Esophagus squamous epithelium (tissue), 5 donors: ENCODE results near the gene CDH8. TPM values are rescaled to one million over a fixed set of nuclear protein-coding genes. Genes with fewer than 3 reads are reported as not detected.
"Not testable (repeated sequence)": the region's sequence is repeated elsewhere in the genome, so short reads cannot be mapped to it uniquely, and the experiment has no call there.

Source experiments
- DNase-seq: peaks from one replicate; lab custom pipeline; 2025; lab: John Stamatoyannopoulos, UW
- H3K27ac ChIP-seq, 4 donors: fragments of 200-600 bp; sonication (generic); one replicate each; pipeline ENCODE4 v1.5.1; 2016 to 2019; ENCODE audit warnings: mild to moderate bottlenecking in 1 of 4
- H3K27me3 ChIP-seq, 4 donors: fragments of 200-600 bp; sonication (generic); 1 replicate in 3 of 4; 2 replicates in 1 of 4; pipeline versions ENCODE4 v1.5.1 to v1.6.0; 2017 to 2021; ENCODE audit warnings: antibody characterized with exemption in 1 of 4
- H3K36me3 ChIP-seq, 3 donors: fragments of 200-600 bp; sonication (generic); one replicate each; pipeline ENCODE4 v1.5.1; 2016 to 2019
- H3K4me1 ChIP-seq, 3 donors: fragments of 200-600 bp; sonication (generic); one replicate each; pipeline ENCODE4 v1.5.1; 2017 to 2019
- H3K4me3 ChIP-seq, 4 donors: fragments of 200-600 bp; sonication (generic); 1 replicate in 3 of 4; 2 replicates in 1 of 4; pipeline ENCODE4 v1.5.1; 2016 to 2019; ENCODE audit warnings: mild to moderate bottlenecking in 2 of 4, moderate library complexity in 1 of 4
- H3K9me3 ChIP-seq, 3 donors: fragments of 200-600 bp; sonication (generic); one replicate each; pipeline ENCODE4 v1.5.1; 2016 to 2019
- POLR2A ChIP-seq, 4 donors: fragments of 450-650 bp; IDR thresholded peaks; one replicate each; pipeline ENCODE4 v1.6.1; 2017; ENCODE audit warnings: antibody characterized with exemption in 4 of 4, mild to moderate bottlenecking in 4 of 4, moderate library complexity in 3 of 4
- WGBS, 2 donors: methylation state at CpG; one replicate each; pipeline ENCODE4 v1.1.5; 2018; 5-methylcytosine and 5-hydroxymethylcytosine counted together
- intact Hi-C: fragments of 100-400 bp; cut with DNase I; formaldehyde crosslinking; loops from one replicate; pipeline ENCODE4 v1.15.0; 2022
- total RNA-seq, 4 donors: library from RNA; depleted of rRNA; stranded (reverse); fragments of >200 nt; gene quantifications; one replicate each; pipeline ENCODE4 v1.1.0, GENCODE V29; 2016
- TF ChIP-seq, protein P1 (sequence below), 6 experiments: fragments of 450-650 bp in 4 of 6; fragments of 200-600 bp in 2 of 6; sonication (generic) in 2 of 6; IDR thresholded peaks; one replicate each; pipeline ENCODE4 v1.5.1; 2016 to 2019; ENCODE audit warnings: antibody characterized with exemption in 6 of 6, mild to moderate bottlenecking in 4 of 6, moderate library complexity in 4 of 6
- donor health status: DM: yes; HTN: yes; CAD: no.

CDH8 gene
- total RNA-seq, 4 donors from 2014 or later = 0.27 to 1.8 (median 0.81) TPM

DNA sequence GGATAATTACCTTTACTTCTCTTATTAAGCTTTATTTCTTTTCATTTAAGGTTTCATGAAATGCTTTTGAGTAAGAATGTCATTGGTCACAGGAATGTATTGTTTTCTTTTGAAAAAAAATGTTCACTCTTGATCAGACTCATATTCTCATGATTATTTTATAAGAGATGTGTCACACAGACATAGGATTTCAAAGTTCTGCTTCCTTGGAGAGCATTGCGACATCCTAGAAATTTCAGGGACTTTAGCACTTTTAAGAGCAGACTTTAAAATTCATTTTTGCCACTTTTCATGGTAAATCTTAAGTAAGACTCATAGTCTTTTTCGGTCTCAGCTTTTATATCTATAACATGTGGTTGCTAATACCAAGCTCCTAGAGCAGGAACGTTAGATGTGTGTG lies 314.7 kb downstream of the CDH8 start:
- no peak overlapping the region for H3K4me3 ChIP-seq
- H3K4me1 ChIP-seq = no peaks in the 10 kb centered on the region
- intact Hi-C loops = no loop called here
- TF ChIP-seq POLR2A (IDR thresholded peaks at IDR 0.05) = no peak
- TF ChIP-seq, protein P1, sequence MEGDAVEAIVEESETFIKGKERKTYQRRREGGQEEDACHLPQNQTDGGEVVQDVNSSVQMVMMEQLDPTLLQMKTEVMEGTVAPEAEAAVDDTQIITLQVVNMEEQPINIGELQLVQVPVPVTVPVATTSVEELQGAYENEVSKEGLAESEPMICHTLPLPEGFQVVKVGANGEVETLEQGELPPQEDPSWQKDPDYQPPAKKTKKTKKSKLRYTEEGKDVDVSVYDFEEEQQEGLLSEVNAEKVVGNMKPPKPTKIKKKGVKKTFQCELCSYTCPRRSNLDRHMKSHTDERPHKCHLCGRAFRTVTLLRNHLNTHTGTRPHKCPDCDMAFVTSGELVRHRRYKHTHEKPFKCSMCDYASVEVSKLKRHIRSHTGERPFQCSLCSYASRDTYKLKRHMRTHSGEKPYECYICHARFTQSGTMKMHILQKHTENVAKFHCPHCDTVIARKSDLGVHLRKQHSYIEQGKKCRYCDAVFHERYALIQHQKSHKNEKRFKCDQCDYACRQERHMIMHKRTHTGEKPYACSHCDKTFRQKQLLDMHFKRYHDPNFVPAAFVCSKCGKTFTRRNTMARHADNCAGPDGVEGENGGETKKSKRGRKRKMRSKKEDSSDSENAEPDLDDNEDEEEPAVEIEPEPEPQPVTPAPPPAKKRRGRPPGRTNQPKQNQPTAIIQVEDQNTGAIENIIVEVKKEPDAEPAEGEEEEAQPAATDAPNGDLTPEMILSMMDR (IDR thresholded peaks at IDR 0.05) = no peak
- 44 to 58% methylated on average over 3 of the region's 3 CpGs for WGBS, 2 donors
- no peak for DNase-seq
- H3K9me3 ChIP-seq = no peaks in the 10 kb centered on the region
- H3K36me3 ChIP-seq = no peaks in the 10 kb centered on the region
- H3K27me3 ChIP-seq = no peaks in the 10 kb centered on the region
- H3K27ac ChIP-seq = no peak overlapping the region

DNA sequence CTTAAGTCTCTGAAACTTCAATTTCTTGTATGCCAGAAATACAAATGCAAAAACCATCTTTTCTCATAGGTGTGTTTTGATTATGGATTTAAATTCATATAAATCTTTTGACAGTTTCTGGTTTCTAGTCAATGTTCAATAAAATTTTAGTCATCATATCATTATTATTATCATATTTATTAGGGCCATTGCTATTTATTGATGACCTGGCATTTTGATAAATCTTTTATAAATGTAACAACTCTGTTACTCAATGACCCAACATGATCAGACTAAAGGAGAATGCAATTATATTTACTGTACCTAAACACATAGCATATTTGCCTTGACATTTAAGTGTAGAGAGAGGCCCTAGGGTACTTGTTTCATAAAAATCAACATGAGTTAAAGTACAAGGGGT lies 320.8 kb downstream of the CDH8 start:
- Histone ChIP-seq H3K9me3 (no peaks in the 10 kb centered on the region), H3K36me3 (no peaks in the 10 kb centered on the region), H3K4me1 (no peaks in the 10 kb centered on the region), H3K27me3 (no peaks in the 10 kb centered on the region), H3K27ac (no peak overlapping the region), H3K4me3 (no peak overlapping the region)
- TF ChIP-seq, protein P1 (IDR thresholded peaks at IDR 0.05) = no peak
- TF ChIP-seq POLR2A (IDR thresholded peaks at IDR 0.05) = no peak
- intact Hi-C loops = no loop called here
- no peak for DNase-seq

DNA sequence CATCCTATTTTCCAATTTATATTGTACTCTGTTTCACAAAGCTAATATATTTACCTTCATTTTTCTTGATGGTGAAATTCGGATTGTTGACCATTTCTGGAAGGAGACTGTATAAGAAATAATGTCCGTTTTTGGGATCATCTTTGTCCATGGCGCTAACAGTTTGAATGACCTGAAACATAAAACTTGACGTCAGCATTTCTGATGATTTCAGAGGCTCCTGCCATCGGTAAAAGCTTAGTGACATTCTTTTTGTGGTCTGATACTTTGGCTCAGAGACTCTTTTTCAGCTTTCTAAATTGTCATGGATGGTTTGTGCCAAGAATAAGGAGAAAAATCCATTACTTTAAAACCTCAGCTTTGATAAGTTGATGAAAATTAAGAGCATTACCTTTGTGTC lies 322.5 kb downstream of the CDH8 start:
- Histone ChIP-seq H3K4me1 (no peaks in the 10 kb centered on the region), H3K4me3 (no peak overlapping the region), H3K36me3 (no peaks in the 10 kb centered on the region), H3K27ac (no peak overlapping the region), H3K27me3 (no peaks in the 10 kb centered on the region), H3K9me3 (no peaks in the 10 kb centered on the region)
- DNase-seq = no peak
- WGBS, 2 donors = 75 to 86% methylated on average over 5 of the region's 5 CpGs
- TF ChIP-seq POLR2A (IDR thresholded peaks at IDR 0.05) = no peak
- TF ChIP-seq, protein P1 (IDR thresholded peaks at IDR 0.05) = no peak
- intact Hi-C loops = no loop called here

DNA sequence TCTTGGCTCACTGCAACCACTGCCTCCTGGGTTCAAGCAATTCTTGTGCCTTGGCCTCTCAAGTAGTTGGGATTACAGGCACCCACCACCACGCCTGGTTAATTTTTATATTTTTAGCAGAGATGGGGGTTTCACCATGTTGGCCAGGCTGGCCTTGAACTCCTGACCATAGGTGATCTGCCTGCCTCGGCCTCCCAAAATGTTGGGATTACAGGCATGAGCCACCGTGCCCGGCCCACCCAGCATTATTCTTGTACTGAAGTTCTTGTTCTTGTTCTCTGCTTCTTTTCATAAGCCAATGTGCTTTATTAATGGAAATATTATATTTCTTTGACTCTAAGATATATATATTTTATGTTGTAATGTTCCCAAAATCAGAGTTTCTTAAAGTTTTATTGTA lies 336.6 kb downstream of the CDH8 start:
- H3K27ac ChIP-seq, H3K36me3 ChIP-seq, H3K4me3 ChIP-seq, H3K4me1 ChIP-seq, H3K9me3 ChIP-seq, DNase-seq, intact Hi-C loops, H3K27me3 ChIP-seq: not testable (repeated sequence)
- WGBS, 2 donors = 83 to 89% methylated on average over 4 of the region's 4 CpGs

DNA sequence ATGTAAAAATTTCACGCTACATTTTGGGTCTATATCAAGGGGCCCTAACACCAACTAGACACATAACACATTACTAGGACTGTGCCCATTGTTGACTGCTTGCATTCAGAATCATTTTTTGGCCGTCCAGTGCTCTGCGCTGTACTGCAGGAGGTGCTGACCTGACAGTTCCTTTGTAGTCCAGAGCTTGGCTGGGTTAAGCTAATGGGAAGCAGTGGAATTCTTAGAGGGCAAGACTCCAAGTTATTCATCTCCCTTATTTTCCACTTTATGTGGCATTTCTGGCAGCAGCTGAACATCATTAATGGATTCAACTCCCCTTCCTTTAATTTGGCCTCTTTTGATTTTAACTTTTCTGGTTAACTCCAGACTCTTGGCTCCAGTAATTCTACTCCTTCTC lies 351.7 kb downstream of the CDH8 start:
- TF ChIP-seq, protein P1 (IDR thresholded peaks at IDR 0.05) = no peak
- TF ChIP-seq POLR2A (IDR thresholded peaks at IDR 0.05) = no peak
- Histone ChIP-seq H3K4me1 (no peaks in the 10 kb centered on the region), H3K9me3 (no peaks in the 10 kb centered on the region), H3K27me3 (no peaks in the 10 kb centered on the region), H3K27ac (no peak overlapping the region), H3K4me3 (no peak overlapping the region), H3K36me3 (no peaks in the 10 kb centered on the region)
- no peak for DNase-seq
- WGBS, 2 donors = 55 to 70% methylated on average over 3 of the region's 3 CpGs
- intact Hi-C loops = no loop called here

DNA sequence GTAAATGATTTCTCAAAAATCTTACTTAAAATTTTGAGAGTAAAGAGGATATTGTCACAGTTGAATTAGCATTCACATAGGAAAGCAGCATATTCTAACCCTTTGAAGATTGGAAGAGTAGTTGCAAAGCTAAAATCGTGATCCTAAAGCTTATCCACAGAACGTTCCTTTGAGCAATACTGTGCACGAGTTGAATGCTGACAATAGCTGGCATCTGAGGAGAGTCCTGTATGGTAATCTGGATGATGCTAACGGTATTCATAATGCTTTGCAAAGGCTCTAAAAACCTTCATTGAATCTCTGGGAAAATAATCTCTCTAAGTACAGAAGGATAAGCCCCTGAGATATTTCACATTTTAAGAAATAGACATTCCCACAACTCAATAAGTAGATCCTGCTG lies 354.6 kb downstream of the CDH8 start:
- H3K27ac ChIP-seq = no peak overlapping the region
- no peak overlapping the region for H3K4me3 ChIP-seq
- intact Hi-C loops = no loop called here
- DNase-seq = no peak
- no peaks in the 10 kb centered on the region for H3K36me3 ChIP-seq
- H3K27me3 ChIP-seq = no peaks in the 10 kb centered on the region
- no peaks in the 10 kb centered on the region for H3K4me1 ChIP-seq
- 44 to 48% methylated on average over 4 of the region's 4 CpGs for WGBS, 2 donors
- no peak for TF ChIP-seq POLR2A (IDR thresholded peaks at IDR 0.05)
- TF ChIP-seq, protein P1 (IDR thresholded peaks at IDR 0.05) = no peak
- no peaks in the 10 kb centered on the region for H3K9me3 ChIP-seq
